ENCODE results near the gene FTCD. TPM values are rescaled to one million over a fixed set of nuclear protein-coding genes. Genes with fewer than 3 reads are reported as not detected.

FTCD gene
- total RNA-seq, 1 experiment from 2014 or later = 6.7 TPM

- no peak overlapping the region for H2BK120ac ChIP-seq (ENCODE audit: low read depth, low read length, poor library complexity, severe bottlenecking)
- no peak overlapping the region for H2BK15ac ChIP-seq (ENCODE audit: low read depth, low read length)
- no peaks in the 10 kb centered on the region for H3K27me3 Mint-ChIP-seq (ENCODE audit: low read depth)
- H4K20me1 ChIP-seq (ENCODE audit: control insufficient read depth, insufficient read depth, insufficient read length) = no peaks in the 10 kb centered on the region
- peaks cover 0 to 8% of the 10 kb centered on the region in 2 experiments; a peak in 2 of 5 replicates for H3K9me3 Mint-ChIP-seq
- H3K56ac ChIP-seq (ENCODE audit: insufficient read length, low read depth, low read length) = no peak overlapping the region
- H3K79me1 ChIP-seq (ENCODE audit: insufficient read depth, low read depth, low read length, poor library complexity, severe bottlenecking) = no peaks in the 10 kb centered on the region
- TF ChIP-seq CTCF (conservative IDR thresholded peaks at IDR 0.05) = no peak
- H2BK12ac ChIP-seq (ENCODE audit: insufficient read length, low read depth, low read length) = no peak overlapping the region
- no peak overlapping the region for H4K5ac ChIP-seq (ENCODE audit: insufficient read length, low read depth, low read length)
- H3K23ac ChIP-seq (ENCODE audit: insufficient read length, low read depth, low read length) = no peak overlapping the region
- H3K79me2 ChIP-seq (ENCODE audit: insufficient read depth, low read length) = no peaks in the 10 kb centered on the region
- H3K18ac ChIP-seq (ENCODE audit: insufficient read length, low read depth, low read length) = no peak overlapping the region
- H3K4me3 Mint-ChIP-seq = no peak overlapping the region
- H3K9me3 ChIP-seq (ENCODE audit: control insufficient read depth, low read depth, low read length) = no peaks in the 10 kb centered on the region
- H2AFZ ChIP-seq (ENCODE audit: low read length) = no peak overlapping the region
- no peak overlapping the region for H3K4me2 ChIP-seq (ENCODE audit: insufficient read depth, insufficient read length, low read length)
- H3K9ac ChIP-seq (ENCODE audit: extremely low read depth, insufficient read length, low read length) = no peak overlapping the region
- peak; percentile 18 for DNase-seq
- H3K23me2 ChIP-seq (ENCODE audit: insufficient read length, low read depth, low read length, poor library complexity, severe bottlenecking) = no peaks in the 10 kb centered on the region
- H3K4me1 ChIP-seq (ENCODE audit: insufficient read depth, low read length) = no peaks in the 10 kb centered on the region
- WGBS (ENCODE audit: extremely low coverage, insufficient read length, low lambda C conversion rate) = no CpG with 5 or more reads among the region's 17 CpGs
- no peak overlapping the region for H2BK5ac ChIP-seq (ENCODE audit: insufficient read length, low read length)
- no peak overlapping the region for H3K27ac ChIP-seq (ENCODE audit: insufficient read length, low read depth, low read length)
- H3K4ac ChIP-seq (ENCODE audit: low read depth, low read length) = no peak overlapping the region
- peaks cover 0 to under 1% of the 10 kb centered on the region in 2 experiments; a peak in 1 of 4 replicates for H3K4me1 Mint-ChIP-seq
- H4K91ac ChIP-seq (ENCODE audit: insufficient read length, low read depth, low read length) = no peak overlapping the region
- H3K14ac ChIP-seq (ENCODE audit: insufficient read depth, low read length) = no peak overlapping the region
- no peak overlapping the region for H2BK20ac ChIP-seq (ENCODE audit: low read depth, low read length, poor library complexity, severe bottlenecking)
- no peak overlapping the region; a peak in 1 of 7 replicates for H3K27ac Mint-ChIP-seq
- H4K8ac ChIP-seq (replicated peaks; ENCODE audit: insufficient read length, low read depth, low read length) = no peak overlapping the region
- H2AK5ac ChIP-seq (ENCODE audit: insufficient read length, low read length) = no peak overlapping the region
- no peak overlapping the region for H3T11ph ChIP-seq (ENCODE audit: low read length)
- H3K27me3 ChIP-seq (ENCODE audit: insufficient read depth, low read length) = no peaks in the 10 kb centered on the region
- H3K36me3 Mint-ChIP-seq (ENCODE audit: insufficient read depth in 1 of 3, low read depth in 3 of 3) = peaks cover 26 to 54% (median 33%) of the 10 kb centered on the region in 3 experiments
Observed at GRCh38 chr21:46115441-46116188, 39.8 kb downstream of the FTCD start.
